GM18505 (cell line): ENCODE data around the gene MPZL1.
A peak's percentile ranks its signal among the peaks of the same experiment; 100 is the strongest.

Source experiments
- ATAC-seq: cut with Tn5 transposase; IDR thresholded peaks from one replicate; pipeline ENCODE4 v1.9.1; 2021; ENCODE audit not compliant: unreplicated experiment
- POLR2A ChIP-seq: IDR thresholded peaks from 4 replicates; pipeline ENCODE4 v1.6.1; 2011; ENCODE audit warnings: borderline replicate concordance; ENCODE audit not compliant: insufficient read depth, insufficient read length; ENCODE audit errors: extremely low read depth

The MPZL1 gene

GRCh38 chr1:167706363-167706762 is 15.4 kb upstream of the MPZL1 start:
- TF ChIP-seq POLR2A: no peak
- no peak for ATAC-seq

DNA sequence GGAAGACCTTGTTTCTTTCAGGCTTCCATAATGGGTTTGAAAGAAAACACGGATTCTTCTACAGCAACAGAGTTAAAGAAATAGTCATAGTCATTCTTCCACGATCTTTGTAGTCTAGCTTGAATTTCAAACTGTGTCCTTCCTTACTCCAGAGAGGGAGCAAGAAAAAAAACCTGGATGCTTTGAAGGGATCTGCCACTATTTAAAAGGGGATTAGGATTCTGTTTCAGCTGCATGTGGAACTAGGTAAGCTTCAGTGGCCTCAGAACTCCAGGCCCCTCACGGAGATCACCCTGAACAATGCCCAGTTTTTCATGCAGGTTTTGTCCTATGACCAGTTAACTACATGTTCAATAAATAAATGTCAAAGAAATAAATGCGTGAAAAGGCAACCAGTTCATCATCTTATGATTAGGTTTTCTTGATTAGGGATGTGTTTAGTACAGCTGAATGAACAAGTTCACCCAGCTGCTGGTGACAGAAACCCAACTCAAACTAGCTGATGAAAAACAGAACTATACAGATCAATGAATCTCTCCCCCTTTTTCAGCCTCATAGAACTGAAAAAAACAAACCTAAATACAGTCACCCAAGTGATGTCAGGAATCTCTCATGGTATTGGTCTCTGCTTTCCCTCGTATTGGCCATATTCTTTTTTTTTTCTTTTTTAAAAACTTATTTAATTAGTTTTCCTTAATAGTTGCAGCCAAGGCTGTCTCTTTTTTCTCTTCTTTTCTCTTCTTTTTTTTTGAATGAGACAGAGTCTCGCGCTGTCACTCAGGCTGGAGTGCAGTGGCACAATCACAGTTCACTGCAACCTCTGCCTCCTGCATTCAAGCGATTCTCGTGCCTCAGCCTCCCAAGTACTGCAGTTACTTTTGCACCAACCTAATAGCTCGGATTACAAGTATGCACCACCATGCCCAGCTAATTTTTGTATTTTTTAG is 14.6 kb upstream of the MPZL1 start:
- ATAC-seq: no peak

DNA sequence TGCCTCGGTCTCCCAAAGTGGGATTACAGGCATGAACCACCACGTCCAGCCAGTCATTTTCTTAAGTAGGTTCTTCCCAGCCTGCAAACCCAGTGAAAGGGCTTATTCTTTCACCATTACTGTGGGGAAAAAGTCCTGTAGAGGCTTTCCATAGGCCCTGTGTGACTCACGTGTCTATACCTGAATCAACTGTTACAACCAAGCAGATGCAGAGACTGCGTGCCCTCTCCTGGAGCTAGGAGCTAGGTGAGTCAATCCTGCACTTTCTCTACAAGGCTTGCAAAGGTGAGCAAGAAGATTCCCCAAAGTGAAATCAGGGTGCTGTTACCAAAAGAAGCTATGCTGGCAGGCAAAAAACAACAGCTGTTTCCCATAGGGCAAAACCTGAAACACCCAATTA is 13.8 kb upstream of the MPZL1 start:
- no peak for ATAC-seq
- no peak for TF ChIP-seq POLR2A

More for the DNA sequence above, 14.6 kb upstream of the MPZL1 start:
- no peak for TF ChIP-seq POLR2A

- no peak for TF ChIP-seq POLR2A
- peak; percentile 47 for ATAC-seq
Measured at GRCh38 chr1:167708940-167709389, 12.8 kb upstream of the MPZL1 start.

DNA sequence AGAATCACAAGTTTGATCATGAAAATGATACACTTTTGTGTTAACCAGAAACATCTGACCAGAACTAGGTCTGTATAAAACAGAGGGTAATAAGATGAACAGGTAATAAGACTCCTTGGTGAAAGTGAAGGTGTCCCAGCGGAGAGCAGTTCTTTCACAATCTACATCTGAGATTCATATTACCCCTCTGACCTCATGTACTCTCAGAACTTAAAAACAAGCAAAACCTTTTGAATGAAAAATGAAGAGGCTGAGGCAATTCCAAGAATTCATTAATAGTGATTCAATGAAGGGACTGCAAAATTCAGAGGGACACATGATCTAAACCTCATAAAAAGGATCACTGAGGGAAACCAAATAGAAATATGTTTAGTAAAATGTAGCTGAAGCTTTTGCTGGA is 10.9 kb upstream of the MPZL1 start:
- no peak for ATAC-seq
- no peak for TF ChIP-seq POLR2A

DNA sequence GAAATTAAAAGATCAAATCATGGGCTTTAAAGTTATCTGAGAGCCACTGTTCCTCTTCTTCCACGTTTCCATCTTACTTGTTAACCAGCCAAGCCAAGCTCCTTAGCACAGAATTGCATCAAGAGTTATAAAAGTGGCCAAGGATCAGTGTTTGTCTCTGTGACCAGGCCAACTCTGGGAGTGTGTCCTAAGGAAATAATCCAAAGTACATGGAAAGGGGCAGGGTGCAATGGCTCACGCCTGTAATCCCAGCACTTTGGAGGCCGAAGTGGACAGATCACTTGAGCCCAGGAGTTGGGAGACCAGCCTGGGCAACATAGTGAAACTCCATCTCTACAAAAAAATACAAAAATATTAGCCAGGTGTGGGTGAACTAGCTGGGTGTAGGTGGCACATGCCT is 10.0 kb upstream of the MPZL1 start:
- ATAC-seq: no peak
- TF ChIP-seq POLR2A: no peak

DNA sequence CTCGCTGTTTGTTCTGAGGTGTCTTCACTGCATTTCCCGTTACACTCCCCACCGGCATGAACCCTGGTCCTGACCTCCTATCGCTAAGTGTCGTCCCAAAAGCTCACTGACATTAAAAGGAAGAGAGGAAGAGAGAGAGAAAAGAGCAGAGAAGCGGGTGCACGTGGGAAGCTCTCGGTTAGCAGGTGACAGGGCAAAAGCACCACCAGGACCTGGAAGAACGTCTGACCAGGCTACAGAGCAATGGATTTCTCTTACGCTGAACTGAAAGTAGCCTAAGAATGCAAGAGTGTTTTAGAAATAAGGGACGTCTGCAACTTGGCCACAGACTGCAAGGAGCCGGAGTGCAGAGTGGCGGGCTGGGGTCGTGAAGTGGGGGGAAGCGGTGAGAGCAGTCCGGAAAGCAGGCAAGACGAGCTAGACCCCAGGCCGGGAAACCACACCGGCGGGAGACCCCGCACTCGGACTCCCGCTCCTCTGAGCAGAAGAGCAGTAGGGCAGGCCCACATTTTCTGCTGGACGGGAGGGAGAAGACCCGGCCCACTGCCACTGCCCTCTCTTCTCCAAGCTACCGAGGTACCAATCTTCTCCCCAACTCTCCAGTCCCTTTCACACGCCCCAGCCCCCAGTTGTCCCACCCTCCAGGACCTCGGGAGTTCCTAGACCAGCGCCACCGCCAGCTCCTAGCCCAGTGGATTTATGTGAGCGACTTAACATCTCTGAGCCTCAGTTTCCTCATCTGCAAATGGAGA is 8.3 kb upstream of the MPZL1 start:
- TF ChIP-seq POLR2A: no peak
- ATAC-seq: no peak

- ATAC-seq: peak; percentile 53
- TF ChIP-seq POLR2A: no peak
Measured at GRCh38 chr1:167714098-167714438, 7.7 kb upstream of the MPZL1 start.

- ATAC-seq: peak; percentile 54
- peak; percentile 59 for TF ChIP-seq POLR2A
Measured at GRCh38 chr1:167714439-167715156, 7.2 kb upstream of the MPZL1 start.

DNA sequence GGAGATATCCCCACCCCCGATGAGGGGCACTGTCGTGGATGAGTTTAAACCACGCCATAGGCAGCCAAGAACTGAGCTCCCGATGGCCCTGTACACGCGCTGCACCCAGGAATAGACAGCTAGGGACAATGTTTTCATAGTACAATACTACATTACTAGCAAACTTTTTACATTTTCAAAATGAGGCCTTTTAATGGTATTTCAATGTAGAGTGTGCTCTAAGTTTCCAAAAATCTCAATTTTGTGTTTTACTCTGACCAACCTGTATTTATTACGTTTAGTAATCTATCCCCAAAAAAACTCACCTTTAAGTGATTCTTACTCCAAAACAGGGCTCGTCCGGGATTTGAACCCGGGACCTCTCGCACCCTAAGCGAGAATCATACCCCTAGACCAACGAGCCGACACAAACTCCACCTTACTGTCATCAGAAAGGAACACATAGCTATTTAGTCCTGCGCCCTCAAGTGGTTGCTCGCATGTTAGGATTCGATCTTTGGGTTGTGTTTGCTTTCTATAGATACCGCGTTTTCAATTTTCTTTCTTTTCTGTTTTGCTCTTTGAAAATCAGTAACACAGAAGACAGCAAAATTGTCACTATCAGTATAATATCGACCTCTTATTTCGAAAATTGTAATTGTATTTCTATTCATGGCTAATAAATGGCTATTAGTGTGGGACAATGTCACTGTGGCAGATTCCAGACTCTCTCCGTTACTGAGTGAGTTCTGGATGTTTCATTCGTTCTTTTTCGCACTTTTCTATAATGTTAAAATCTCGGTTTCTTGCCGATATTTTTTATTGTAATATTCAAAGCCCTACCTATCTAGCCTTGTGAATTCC is 6.4 kb upstream of the MPZL1 start:
- ATAC-seq: peak; percentile 4
- TF ChIP-seq POLR2A: no peak

DNA sequence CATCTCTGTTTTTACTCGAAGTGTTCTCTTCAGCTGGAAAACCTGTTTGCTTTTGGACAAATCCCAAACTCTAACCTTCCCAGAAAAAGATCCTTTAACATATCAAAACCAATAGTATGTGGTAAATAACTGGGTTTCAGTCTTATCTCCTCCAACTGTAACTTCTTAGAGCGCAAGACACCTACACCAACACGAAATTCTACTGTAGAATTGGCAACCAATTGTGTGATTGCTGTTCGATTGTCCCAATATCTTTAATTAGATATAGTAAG is 5.8 kb upstream of the MPZL1 start:
- no peak for ATAC-seq
- TF ChIP-seq POLR2A: no peak

DNA sequence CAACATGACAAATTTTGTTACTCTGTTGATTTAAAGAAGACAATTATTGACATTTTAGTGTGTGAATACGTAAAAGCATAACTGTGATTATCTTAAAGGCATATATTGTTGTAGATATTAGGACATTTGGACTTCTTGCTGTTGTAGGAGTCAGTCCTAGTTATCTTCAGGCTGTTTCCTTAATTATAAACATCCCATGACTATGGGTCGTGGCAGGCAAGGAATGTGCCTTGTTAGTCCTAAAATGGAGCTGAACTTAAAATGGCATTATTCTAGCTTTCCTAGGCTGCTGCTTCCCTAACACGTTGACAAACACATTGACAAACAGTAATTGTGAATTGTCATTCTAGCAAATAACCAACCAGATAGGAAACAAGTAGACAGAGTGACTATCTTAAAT is 4.4 kb upstream of the MPZL1 start:
- no peak for ATAC-seq
- no peak for TF ChIP-seq POLR2A
